Measurements from ENCODE around the gene CD63. TPM values are rescaled to one million over a fixed set of nuclear protein-coding genes. Genes with fewer than 3 reads are reported as not detected.

The CD63 gene
- total and polyA plus RNA-seq, 9 of the 15 experiments (the other 6 are each of a cell fraction or from before 2014, with no cell fraction given): 313 to 735 (median 433) TPM

GRCh38 chr12:55728939-55729818 is at the start of gene CD63 (continued):
- no peak for TF ChIP-seq FOXM1 (IDR thresholded peaks at IDR 0.05; ENCODE audit: low read depth)
- TF ChIP-seq FOXM1 (CRISPR knock-in tag; IDR thresholded peaks at IDR 0.05; ENCODE audit: low read depth): no peak
- TF ChIP-seq NR4A1 (CRISPR knock-in tag; IDR thresholded peaks at IDR 0.05): 0 out of 2 replicates have a peak, but pooled peaks have one; percentile 13
- no peak for TF ChIP-seq NR4A1 (tag; IDR thresholded peaks at IDR 0.05)
- no peak for TF ChIP-seq TAF15 (IDR thresholded peaks at IDR 0.05; ENCODE audit: low read depth, low read length)
- TF ChIP-seq ZNF140 (CRISPR knock-in tag; IDR thresholded peaks at IDR 0.05): no peak
- TF ChIP-seq ZNF76 (CRISPR knock-in tag; IDR thresholded peaks at IDR 0.05; ENCODE audit: borderline replicate concordance): 0 out of 2 replicates have a peak, but pooled peaks have one; percentile 23
- no peak for TF ChIP-seq XRCC4 (IDR thresholded peaks at IDR 0.05; ENCODE audit: extremely low read depth, insufficient read depth, insufficient read length)
- no peak for TF ChIP-seq U2AF2 (optimal IDR thresholded peaks at IDR 0.05; ENCODE audit: low read depth, low read length)
- TF ChIP-seq NR3C1 (CRISPR knock-in tag; IDR thresholded peaks at IDR 0.05): no peak
- TF ChIP-seq ESRRA (IDR thresholded peaks at IDR 0.05; ENCODE audit: borderline replicate concordance, low read depth): peak; percentile 78
- TF ChIP-seq MBD1 (CRISPR knock-in tag; IDR thresholded peaks at IDR 0.05): no peak
- 0 out of 2 replicates have a peak, but pooled peaks have one; percentile 46 for TF ChIP-seq FOXP4 (CRISPR knock-in tag; IDR thresholded peaks at IDR 0.05; ENCODE audit: borderline replicate concordance)
- TF ChIP-seq ELF1 (tag; IDR thresholded peaks at IDR 0.05): peak; percentile 90
- TF ChIP-seq BRD4 (IDR thresholded peaks at IDR 0.05): no peak
- peak; percentile 17; the same call in 1 of the 2 replicates for TF ChIP-seq JUNB (CRISPR knock-in tag; conservative IDR thresholded peaks at IDR 0.05)
- peak; percentile 42 for TF ChIP-seq PHF20 (IDR thresholded peaks at IDR 0.05; ENCODE audit: partially characterized antibody)
- TF ChIP-seq RFX1 (IDR thresholded peaks at IDR 0.05): no peak
- no peak for TF ChIP-seq IRF9 (tag; IDR thresholded peaks at IDR 0.05)
- peak; percentile 99 for TF ChIP-seq MYC (IDR thresholded peaks at IDR 0.05; ENCODE audit: low read depth, low read length)
- TF ChIP-seq MYC (CRISPR knock-in tag; IDR thresholded peaks at IDR 0.05; ENCODE audit: borderline replicate concordance, low read depth): peak; percentile 96
- TF ChIP-seq DEAF1 (CRISPR knock-in tag; IDR thresholded peaks at IDR 0.05): no peak

All from K562 (cell line).